GM12878 (cell line): Measurements from ENCODE around the gene ASIP. TPM values are rescaled to one million over a fixed set of nuclear protein-coding genes. Genes with fewer than 3 reads are reported as not detected.

Source experiments
- ATAC-seq: fragments of 200-7000 bp; cut with Tn5 transposase; 3 replicates; pipeline ENCODE4 v1.9.1; 2020; ENCODE audit warnings: mild to moderate bottlenecking, moderate library complexity
- BruUV-seq: library from RNA; stranded (reverse); fragments of 400-500 nt; replicated peaks from 2 replicates; lab custom pipeline; 2021; lab: Mats Ljungman, UMichigan
- CTCF ChIA-PET: fragments of 300-600 bp; sonication (Branson Sonifier 250); formaldehyde crosslinking; extraction: SDS; loops from one replicate; lab custom pipeline; 2021; ENCODE audit warnings: inconsistent platforms; lab: Yijun Ruan, JAX
- POLR2A ChIA-PET: fragments of 350-600 bp; formaldehyde crosslinking; extraction: SDS; loops from one replicate; lab custom pipeline; 2021; ENCODE audit warnings: inconsistent platforms; lab: Charles Lee
- RAD21 ChIA-PET: fragments of 300-600 bp; sonication (Branson Sonifier 250); formaldehyde crosslinking; loops from one replicate; lab custom pipeline; 2023; ENCODE audit warnings: antibody characterized with exemption; ENCODE audit not compliant: unreplicated experiment; lab: Charles Lee
- SMC1A ChIA-PET: fragments of 300-600 bp; sonication (Branson Sonifier 250); formaldehyde crosslinking; loops from one replicate; lab custom pipeline; 2023; ENCODE audit not compliant: unreplicated experiment, uncharacterized antibody; lab: Charles Lee
- DNase-seq: peaks from one replicate; pipeline ENCODE4 v3.0.0-alpha.2; 2011; ENCODE audit warnings: low read depth, low spot score
- FAIRE-seq: peaks from 3 replicates; lab custom pipeline; 2011; peaks lifted over from hg19 to GRCh38; lab: Jason Lieb, UNC
- H2AFZ ChIP-seq: 2 replicates; pipeline ENCODE4 v1.6.0; 2011; ENCODE audit warnings: low read depth, low read length, control low read depth; ENCODE audit not compliant: control insufficient read depth
- H3K27ac ChIP-seq: 2 replicates; pipeline ENCODE4 v1.5.1; 2011; ENCODE audit warnings: control low read depth; ENCODE audit not compliant: control insufficient read depth, insufficient read depth
- H3K27me3 ChIP-seq, 2 experiments: replicated peaks in 1 of 2; 2 replicates each; pipeline versions ENCODE4 v1.6.0 to v1.6.1; 2011; ENCODE audit warnings: low read length in 1 of 2; ENCODE audit not compliant: control insufficient read depth in 2 of 2, insufficient read depth in 2 of 2
- H3K36me3 ChIP-seq, 2 experiments: 2 replicates each; pipeline ENCODE4 v1.5.1; 2011; ENCODE audit warnings: low read length in 1 of 2; ENCODE audit not compliant: control insufficient read depth in 2 of 2, insufficient read depth in 2 of 2
- H3K4me1 ChIP-seq: 2 replicates; pipeline ENCODE4 v1.6.1; 2011; ENCODE audit warnings: mild to moderate bottlenecking, low read length, moderate library complexity, mixed read lengths; ENCODE audit not compliant: control insufficient read depth, insufficient read depth
- H3K4me2 ChIP-seq: 2 replicates; pipeline ENCODE4 v1.6.0; 2011; ENCODE audit warnings: control low read depth; ENCODE audit not compliant: control insufficient read depth, insufficient read depth
- H3K4me3 ChIP-seq: fragments of 200-600 bp; sonication (generic); 2 replicates; pipeline ENCODE4 v1.5.1; 2016
- H3K79me2 ChIP-seq: 2 replicates; pipeline ENCODE4 v1.6.0; 2011; ENCODE audit warnings: low read length; ENCODE audit not compliant: control insufficient read depth, insufficient read depth
- H3K9ac ChIP-seq: 2 replicates; pipeline ENCODE4 v1.8.0; 2011; ENCODE audit warnings: low read length, control low read depth, mixed read lengths; ENCODE audit not compliant: control insufficient read depth, insufficient read depth
- H3K9me3 ChIP-seq: replicated peaks from 3 replicates; pipeline ENCODE4 v1.5.1; 2011; ENCODE audit warnings: mild to moderate bottlenecking, low read length; ENCODE audit not compliant: control insufficient read depth, insufficient read depth
- H4K20me1 ChIP-seq: 2 replicates; pipeline ENCODE4 v1.6.0; 2011; ENCODE audit not compliant: control insufficient read depth, insufficient read depth
- E2F4 ChIP-seq: IDR thresholded peaks from 2 replicates; pipeline ENCODE4 v1.6.1; 2012; ENCODE audit warnings: low read depth, low read length, improper control_type of control experiment
- HDGF ChIP-seq: fragments of 450-650 bp; IDR thresholded peaks from 2 replicates; pipeline ENCODE4 v1.6.1; 2016; ENCODE audit warnings: antibody characterized with exemption
- POU2F2 ChIP-seq: IDR thresholded peaks from 3 replicates; pipeline ENCODE4 v1.6.1; 2011; ENCODE audit warnings: low read depth, mild to moderate bottlenecking, low read length, borderline replicate concordance
- SMC3 ChIP-seq: IDR thresholded peaks from 2 replicates; pipeline ENCODE4 v1.6.1; 2011; ENCODE audit warnings: low read length, improper control_type of control experiment, borderline replicate concordance
- STAT1 ChIP-seq: fragments of 450-650 bp; conservative IDR thresholded peaks from 2 replicates; pipeline ENCODE4 v1.6.1; 2014; ENCODE audit warnings: antibody characterized with exemption, mild to moderate bottlenecking
- TARDBP ChIP-seq: IDR thresholded peaks from 2 replicates; pipeline ENCODE4 v1.6.1; 2016; ENCODE audit warnings: borderline replicate concordance
- TBL1XR1 ChIP-seq: IDR thresholded peaks from 2 replicates; pipeline ENCODE4 v1.6.1; 2012; ENCODE audit warnings: low read depth, low read length, improper control_type of control experiment
- USF2 ChIP-seq: IDR thresholded peaks from 2 replicates; pipeline ENCODE4 v1.6.1; 2011; ENCODE audit warnings: low read depth, low read length, improper control_type of control experiment, borderline replicate concordance
- ZNF217 ChIP-seq: fragments of 450-650 bp; IDR thresholded peaks from 2 replicates; pipeline ENCODE4 v1.6.1; 2017; ENCODE audit warnings: antibody characterized with exemption, mild to moderate bottlenecking
- ZNF687 ChIP-seq: fragments of 450-650 bp; IDR thresholded peaks from 2 replicates; pipeline ENCODE4 v1.6.1; 2017; ENCODE audit warnings: mild to moderate bottlenecking, moderate library complexity
- WGBS: methylation state at CpG from one replicate; pipeline ENCODE4 v1.1.6; 2016; ENCODE audit warnings: low lambda C conversion rate; ENCODE audit not compliant: insufficient replicate concordance, insufficient coverage; ENCODE audit errors: missing lambda C conversion rate; 5-methylcytosine and 5-hydroxymethylcytosine counted together
- in situ Hi-C: fragments of 300-500 bp; cut with MboI; formaldehyde crosslinking; loops from 9 replicates; pipeline ENCODE4 v1.14.3; 2018; ENCODE audit warnings: mixed read lengths
- intact Hi-C: fragments of 100-400 bp; cut with micrococcal nuclease; formaldehyde crosslinking; loops from one replicate; pipeline ENCODE4 v1.14.2; 2022; ENCODE audit not compliant: unreplicated experiment
- polyA plus RNA-seq, 11 experiments: library from polyadenylated mRNA; depleted of rRNA in 4 of 11; unstranded in 6 of 11; stranded (reverse) in 5 of 11; fragments of >200 nt; fragmentation: Nextera tagmentation in 4 of 11; fragmentation: Illumina TruSeq in 1 of 11; extraction: Ambion mirVana in 4 of 11; extraction: Trizol in 1 of 11; gene quantifications; 1 replicate in 1 of 11; 2 replicates in 10 of 11; pipeline versions ENCODE4 v1.2.1 to v1.2.3, GENCODE V29; 2011 to 2016; ENCODE audit warnings: inconsistent platforms in 2 of 11, missing spikeins in 2 of 11, low read depth in 1 of 11
- total RNA-seq, 4 experiments: library from RNA; depleted of rRNA in 3 of 4; stranded (reverse); fragments of >200 nt in 3 of 4; fragmentation: Illumina TruSeq in 1 of 4; extraction: Trizol in 1 of 4; gene quantifications; 2 replicates each; pipeline versions ENCODE4 v1.2.1 to v1.2.3, GENCODE V29; 2013 to 2021

ASIP gene
- total and polyA plus RNA-seq, 10 of the 15 experiments (the other 5 are each of a cell fraction or from before 2014, with no cell fraction given), result 0.29 TPM; not detected in 9

GRCh38 chr20:34294563-34294962, 53.3 kb downstream of the ASIP start (continued):
- TF ChIP-seq ZNF687, result no peak
- TF ChIP-seq TARDBP, result no peak

- TF ChIP-seq USF2 (no peak), SMC3 (no peak), POU2F2 (no peak), TBL1XR1 (no peak), ZNF217 (no peak), HDGF (no peak), E2F4 (no peak), TARDBP (no peak), STAT1 (no peak)
- TF ChIP-seq, all 136 proteins: peak for 0
- Histone ChIP-seq H4K20me1 (no peaks in the 10 kb centered on the region), H3K9ac (no peak overlapping the region), H3K27ac (no peak overlapping the region), H3K4me2 (no peak overlapping the region), H3K4me1 (no peaks in the 10 kb centered on the region; the same call in none of the 2 replicates), H3K79me2 (peaks cover 20% of the 10 kb centered on the region), H2AFZ (no peak overlapping the region), H3K4me3 (no peak overlapping the region), H3K9me3 (no peaks in the 10 kb centered on the region), H3K27me3 (no peaks in the 10 kb centered on the region), H3K36me3 (peaks cover 28 to 36% of the 10 kb centered on the region in 2 experiments)
- FAIRE-seq (no peak), DNase-seq (no peak), ATAC-seq (no peak)
- in situ Hi-C loops (no loop called here), intact Hi-C loops (no loop called here)
- BruUV-seq, result no TSS peak
- POLR2A ChIA-PET, result no interaction called here
- 96% methylated on average over 24 of the region's 24 CpGs for WGBS
- CTCF ChIA-PET, result interaction anchor here (1.1 kb wide), 1 partner anchor 11 kb away, joined by 3 read pairs; no protein-coding TSS in a partner anchor
- SMC1A ChIA-PET, result no interaction called here
- RAD21 ChIA-PET, result no interaction called here
These were observed 54.1 kb downstream of the ASIP start for GRCh38 chr20:34295284-34295683.
